ENCODE results near the gene GREB1.

Gene GREB1

GRCh38 chr2:11612553-11613215, 78.8 kb downstream of the GREB1 start:
- DNase-seq, result no peak

- DNase-seq, result no peak
Measured at GRCh38 chr2:11613297-11613696, 79.5 kb downstream of the GREB1 start.

- DNase-seq, result no peak
Measured at GRCh38 chr2:11615209-11615608, 81.4 kb downstream of the GREB1 start.

GRCh38 chr2:11616097-11616687, 82.3 kb downstream of the GREB1 start:
- DNase-seq, result no peak

GRCh38 chr2:11616851-11617415, 83.1 kb downstream of the GREB1 start:
- no peak for DNase-seq

GRCh38 chr2:11617527-11617926, 83.7 kb downstream of the GREB1 start:
- no peak for DNase-seq

- DNase-seq, result no peak
Measured at GRCh38 chr2:11617984-11618707, 84.3 kb downstream of the GREB1 start.

GRCh38 chr2:11618708-11619062, 84.8 kb downstream of the GREB1 start:
- no peak for DNase-seq

GRCh38 chr2:11621410-11621809, 87.6 kb downstream of the GREB1 start:
- no peak for DNase-seq

- no peak for DNase-seq
Measured at GRCh38 chr2:11622611-11623010, 88.8 kb downstream of the GREB1 start.

- DNase-seq, result no peak
Measured at GRCh38 chr2:11624893-11625292, 91.0 kb downstream of the GREB1 start.

GRCh38 chr2:11625671-11626070, 91.8 kb downstream of the GREB1 start:
- DNase-seq, result no peak

GRCh38 chr2:11628675-11629074, 94.8 kb downstream of the GREB1 start:
- DNase-seq, result no peak

GRCh38 chr2:11629215-11629614, 95.4 kb downstream of the GREB1 start:
- DNase-seq, result no peak

- DNase-seq, result no peak
Measured at GRCh38 chr2:11629851-11630250, 96.0 kb downstream of the GREB1 start.

GRCh38 chr2:11630855-11631254, 97.0 kb downstream of the GREB1 start:
- DNase-seq, result no peak

GRCh38 chr2:11631462-11631861, 97.6 kb downstream of the GREB1 start:
- DNase-seq, result no peak

GRCh38 chr2:11633923-11634478, 100.2 kb downstream of the GREB1 start:
- DNase-seq, result no peak

- no peak for DNase-seq
Measured at GRCh38 chr2:11634584-11634983, 100.7 kb downstream of the GREB1 start.

GRCh38 chr2:11635141-11635540, 101.3 kb downstream of the GREB1 start:
- DNase-seq, result no peak

GRCh38 chr2:11636593-11637295, 102.9 kb downstream of the GREB1 start:
- no peak for DNase-seq

- DNase-seq, result no peak
Measured at GRCh38 chr2:11637546-11637945, 103.7 kb downstream of the GREB1 start.

- DNase-seq, result no peak
Measured at GRCh38 chr2:11639503-11639902, 105.7 kb downstream of the GREB1 start.
